LNCAP (cell line): ENCODE measurements around the gene SEC24A.

Experiments used
- CTCF ChIP-seq: fragments of 450-650 bp; IDR thresholded peaks from 2 replicates; pipeline ENCODE4 v1.5.1; 2017; ENCODE audit warnings: mild to moderate bottlenecking

The SEC24A gene

GRCh38 chr5:134637116-134637721, 11.4 kb upstream of the SEC24A start:
- TF ChIP-seq CTCF: no peak

GRCh38 chr5:134638760-134639201, 9.8 kb upstream of the SEC24A start:
- TF ChIP-seq CTCF: no peak

- TF ChIP-seq CTCF: no peak
These were observed 5.6 kb upstream of the SEC24A start for GRCh38 chr5:134642931-134643530.

- no peak for TF ChIP-seq CTCF
These were observed 698 bp upstream of the SEC24A start for GRCh38 chr5:134647750-134648424.

GRCh38 chr5:134649163-134649835, 714 bp downstream of the SEC24A start:
- no peak for TF ChIP-seq CTCF

GRCh38 chr5:134651531-134651930, 2.9 kb downstream of the SEC24A start:
- no peak for TF ChIP-seq CTCF

GRCh38 chr5:134656690-134657089, 8.1 kb downstream of the SEC24A start:
- TF ChIP-seq CTCF: no peak
